HepG2 (cell line): ENCODE data around the gene FMNL1. TPM values are rescaled to one million over a fixed set of nuclear protein-coding genes. Genes with fewer than 3 reads are reported as not detected.

ENCODE experiments used
- ADNP ChIP-seq: sonication (generic); formaldehyde crosslinking; IDR thresholded peaks from 2 replicates; pipeline ENCODE4 v1.4.0; 2020; ENCODE audit warnings: missing genetic modification reagents
- AHR ChIP-seq: IDR thresholded peaks from 2 replicates; pipeline ENCODE4 v1.6.1; 2018; ENCODE audit warnings: missing genetic modification reagents, missing compliant biosample characterization
- ATF5 ChIP-seq: sonication (generic); formaldehyde crosslinking; IDR thresholded peaks from 2 replicates; pipeline ENCODE4 v1.4.0; 2020; ENCODE audit warnings: mild to moderate bottlenecking, low read depth, missing genetic modification reagents
- CSRNP1 ChIP-seq: sonication (generic); formaldehyde crosslinking; IDR thresholded peaks from 2 replicates; pipeline ENCODE4 v1.8.1; 2023; ENCODE audit warnings: mild to moderate bottlenecking, missing genetic modification reagents
- HDAC6 ChIP-seq: fragments of 200-600 bp; sonication (generic); IDR thresholded peaks from 2 replicates; pipeline ENCODE4 v1.7.0; 2017; ENCODE audit warnings: mild to moderate bottlenecking, antibody characterized with exemption, low read length, low read depth
- HOMEZ ChIP-seq: IDR thresholded peaks from 2 replicates; pipeline ENCODE4 v1.6.1; 2016; ENCODE audit warnings: low read depth
- MED1 ChIP-seq: sonication (generic); formaldehyde crosslinking; IDR thresholded peaks from 2 replicates; pipeline ENCODE4 v1.4.0; 2020; ENCODE audit warnings: missing genetic modification reagents
- PAX8 ChIP-seq: sonication (generic); formaldehyde crosslinking; IDR thresholded peaks from 2 replicates; pipeline ENCODE4 v1.8.0; 2022; ENCODE audit warnings: mild to moderate bottlenecking, missing genetic modification reagents, borderline replicate concordance
- PBX2 ChIP-seq: IDR thresholded peaks from 2 replicates; pipeline ENCODE4 v1.6.1; 2016; ENCODE audit warnings: control low read depth
- PRDM15 ChIP-seq: sonication (generic); formaldehyde crosslinking; IDR thresholded peaks from 2 replicates; pipeline ENCODE4 v1.4.0; 2020; ENCODE audit warnings: missing genetic modification reagents
- SKIL ChIP-seq: sonication (generic); formaldehyde crosslinking; IDR thresholded peaks from 2 replicates; pipeline ENCODE4 v1.8.0; 2022; ENCODE audit warnings: missing genetic modification reagents, mild to moderate bottlenecking, moderate library complexity, borderline replicate concordance
- ZBTB43 ChIP-seq: sonication (generic); formaldehyde crosslinking; conservative IDR thresholded peaks from 2 replicates; pipeline ENCODE4 v1.4.0; 2020; ENCODE audit warnings: missing genetic modification reagents
- ZNF274 ChIP-seq: sonication (generic); formaldehyde crosslinking; IDR thresholded peaks from 2 replicates; pipeline ENCODE4 v1.5.1; 2020; ENCODE audit warnings: mild to moderate bottlenecking, missing genetic modification reagents
- ZNF430 ChIP-seq: sonication (generic); formaldehyde crosslinking; IDR thresholded peaks from 2 replicates; pipeline ENCODE4 v1.9.0; 2021; ENCODE audit warnings: mild to moderate bottlenecking, missing genetic modification reagents
- ZNF441 ChIP-seq: sonication (generic); formaldehyde crosslinking; IDR thresholded peaks from 2 replicates; pipeline ENCODE4 v1.7.0; 2021; ENCODE audit warnings: missing genetic modification reagents, borderline replicate concordance
- ZNF616 ChIP-seq: sonication (generic); formaldehyde crosslinking; IDR thresholded peaks from 2 replicates; pipeline ENCODE4 v1.5.0; 2020; ENCODE audit warnings: low read depth, mild to moderate bottlenecking, missing genetic modification reagents
- polyA plus RNA-seq, 8 experiments: library from polyadenylated mRNA; depleted of rRNA in 3 of 8; stranded (reverse) in 7 of 8; unstranded in 1 of 8; fragments of >200 nt; fragmentation: Illumina TruSeq in 4 of 8; extraction: Trizol in 4 of 8; gene quantifications; 2 replicates each; pipeline versions ENCODE4 v1.2.1 to v1.2.3, GENCODE V29; 2011 to 2016; ENCODE audit warnings: low read depth in 4 of 8, missing spikeins in 1 of 8, mixed read lengths in 1 of 8; ENCODE audit not compliant: insufficient read depth in 1 of 8
- total RNA-seq, 5 experiments: library from RNA; depleted of rRNA; stranded (reverse); fragments of >200 nt; fragmentation: Illumina TruSeq; extraction: Trizol; gene quantifications; 2 replicates each; pipeline ENCODE4 v1.2.3, GENCODE V29; 2016; ENCODE audit warnings: low read depth in 1 of 5

FMNL1 gene
- total and polyA plus RNA-seq, 2 of the 13 experiments (the other 11 are each of a cell fraction or from before 2014, with no cell fraction given) = 0.53 to 0.70 TPM

- TF ChIP-seq PBX2 (no peak), ZBTB43 (CRISPR knock-in tag) (0 out of 2 replicates have a peak, but pooled peaks have one; percentile 42), AHR (CRISPR knock-in tag) (no peak), ADNP (CRISPR knock-in tag) (no peak), MED1 (CRISPR knock-in tag) (0 out of 2 replicates have a peak, but pooled peaks have one; percentile 40), PAX8 (CRISPR knock-in tag) (no peak), ZNF441 (CRISPR knock-in tag) (no peak), HDAC6 (no peak), PRDM15 (CRISPR knock-in tag) (no peak; the same call in 1 of the 2 replicates), ZNF616 (CRISPR knock-in tag) (peak; percentile 10; the same call in 1 of the 2 replicates), ATF5 (CRISPR knock-in tag) (no peak), HOMEZ (CRISPR knock-in tag) (peak; percentile 53; the same call in 1 of the 2 replicates), ZNF430 (no peak), ZNF274 (no peak; the same call in 1 of the 2 replicates), CSRNP1 (peak; percentile 36; the same call in 1 of the 2 replicates), SKIL (CRISPR knock-in tag) (peak; percentile 68; the same call in 1 of the 2 replicates)
These were observed 25.9 kb downstream of the FMNL1 start (continued) for GRCh38 chr17:45247429-45248131.
